Measurements from ENCODE around the gene DNAJB2.
"Not testable (repeated sequence)": the region's sequence is repeated elsewhere in the genome, so short reads cannot be mapped to it uniquely, and the experiment has no call there.

Gene DNAJB2

DNA sequence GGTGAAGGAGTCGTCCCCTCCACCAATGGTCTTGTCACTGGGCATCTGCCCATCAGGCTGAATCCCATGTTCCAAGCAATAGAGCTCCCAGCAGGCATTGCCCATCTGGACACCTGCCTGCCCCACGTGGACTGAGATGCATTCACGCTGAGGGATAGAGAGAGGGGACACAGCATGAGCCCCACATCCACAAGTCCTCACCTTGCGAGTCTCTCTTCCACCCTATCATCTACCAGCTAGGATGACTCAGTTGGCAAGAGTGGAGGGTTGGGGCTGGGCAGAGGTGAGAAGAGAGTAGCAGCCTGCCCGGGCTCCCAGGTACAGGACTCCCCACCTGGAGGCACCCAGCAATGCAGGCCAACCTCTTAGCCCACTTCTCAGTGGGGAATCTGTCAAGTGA lies 27.1 kb upstream of the DNAJB2 start:
- peak; percentile 58 for DNase-seq
- peak overlapping the region; percentile 97 for H3K27ac Mint-ChIP-seq
- H3K4me3 Mint-ChIP-seq: peak overlapping the region; percentile 95
- peaks cover 66% of the 10 kb centered on the region for H3K36me3 Mint-ChIP-seq (ENCODE audit: low read depth)
- peaks cover 78% of the 10 kb centered on the region for H3K4me1 Mint-ChIP-seq (ENCODE audit: low read depth)
- H3K9me3 Mint-ChIP-seq: no peaks in the 10 kb centered on the region
- H3K27me3 Mint-ChIP-seq: no peaks in the 10 kb centered on the region

DNA sequence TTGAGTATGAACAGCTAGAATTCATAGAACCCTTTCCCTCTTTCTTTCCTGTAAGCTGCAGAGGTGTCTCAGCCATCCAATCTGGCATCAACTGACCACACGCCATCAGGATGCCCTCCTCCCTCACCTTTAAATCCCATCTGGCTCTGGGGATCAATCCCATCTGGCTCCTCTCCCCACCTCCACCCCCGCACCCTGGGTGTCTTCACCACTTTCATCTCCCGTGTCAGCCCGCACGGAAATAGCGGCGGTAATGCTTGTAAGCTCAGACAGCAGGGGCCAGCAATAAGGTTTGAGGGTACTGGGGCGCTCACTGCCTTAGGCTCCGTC lies 26.6 kb upstream of the DNAJB2 start:
- no peaks in the 10 kb centered on the region for H3K27me3 Mint-ChIP-seq
- peaks cover 61% of the 10 kb centered on the region for H3K36me3 Mint-ChIP-seq (ENCODE audit: low read depth)
- H3K27ac Mint-ChIP-seq: peak overlapping the region; percentile 97
- DNase-seq: no peak
- peak overlapping the region; percentile 95 for H3K4me3 Mint-ChIP-seq
- H3K9me3 Mint-ChIP-seq: no peaks in the 10 kb centered on the region
- H3K4me1 Mint-ChIP-seq (ENCODE audit: low read depth): peaks cover 74% of the 10 kb centered on the region

DNA sequence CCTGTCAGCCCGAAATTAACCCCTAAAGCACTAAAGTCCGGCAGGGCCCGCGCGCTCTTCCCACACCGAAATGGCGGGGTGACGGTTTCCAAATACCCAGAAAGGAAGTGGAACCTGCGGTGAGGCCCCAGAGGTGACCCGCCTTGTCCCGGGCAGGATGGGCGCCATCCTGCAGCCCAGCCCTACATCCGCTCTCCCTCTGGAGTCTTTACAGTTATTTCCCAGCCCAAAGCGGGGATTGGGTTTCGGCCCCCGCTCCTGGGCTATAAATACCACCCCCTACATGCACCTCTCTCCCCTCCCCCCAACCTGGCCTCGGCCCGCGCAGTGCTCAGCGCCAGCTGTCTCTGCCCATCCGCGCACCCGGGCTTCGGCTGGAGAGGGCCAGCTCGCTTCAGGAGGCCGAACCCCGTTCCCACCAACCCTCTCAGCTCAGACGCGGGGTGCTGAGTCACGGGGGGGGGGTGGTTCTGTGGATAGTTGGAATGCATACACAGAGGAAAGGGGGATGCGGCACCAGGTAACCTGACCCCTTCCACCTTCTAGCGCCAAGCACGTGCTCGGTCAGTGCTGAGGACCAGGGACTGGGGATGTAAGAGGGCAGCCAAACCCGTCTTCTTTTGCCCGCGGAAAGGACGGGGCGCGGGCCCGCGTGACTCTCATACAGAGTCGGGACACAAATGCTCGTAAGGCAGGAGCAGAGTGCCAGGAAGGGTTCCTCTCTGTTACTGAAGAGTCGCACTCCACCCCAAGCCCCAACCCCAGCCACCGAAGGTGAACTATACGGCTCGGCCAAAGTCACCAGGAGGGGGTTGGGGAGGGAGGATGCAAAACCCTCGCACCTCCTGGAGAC lies 26.0 kb upstream of the DNAJB2 start, which contains the start of gene TUBA4B:
Gene TUBA4B (plus strand): TSS at position 344 of the 853 bp plus-strand sequence. CDS start 165 bp downstream, at position 509.
- peak; percentile 71 for DNase-seq
- H3K4me1 Mint-ChIP-seq (ENCODE audit: low read depth): peaks cover 68% of the 10 kb centered on the region
- H3K27ac Mint-ChIP-seq: peak within 1 kb of the TSS; percentile 99
- no peaks in the 10 kb centered on the region for H3K27me3 Mint-ChIP-seq
- peaks cover 55% of the 10 kb centered on the region for H3K36me3 Mint-ChIP-seq (ENCODE audit: low read depth)
- H3K9me3 Mint-ChIP-seq: no peaks in the 10 kb centered on the region
- peak within 1 kb of the TSS; percentile 95 for H3K4me3 Mint-ChIP-seq

DNA sequence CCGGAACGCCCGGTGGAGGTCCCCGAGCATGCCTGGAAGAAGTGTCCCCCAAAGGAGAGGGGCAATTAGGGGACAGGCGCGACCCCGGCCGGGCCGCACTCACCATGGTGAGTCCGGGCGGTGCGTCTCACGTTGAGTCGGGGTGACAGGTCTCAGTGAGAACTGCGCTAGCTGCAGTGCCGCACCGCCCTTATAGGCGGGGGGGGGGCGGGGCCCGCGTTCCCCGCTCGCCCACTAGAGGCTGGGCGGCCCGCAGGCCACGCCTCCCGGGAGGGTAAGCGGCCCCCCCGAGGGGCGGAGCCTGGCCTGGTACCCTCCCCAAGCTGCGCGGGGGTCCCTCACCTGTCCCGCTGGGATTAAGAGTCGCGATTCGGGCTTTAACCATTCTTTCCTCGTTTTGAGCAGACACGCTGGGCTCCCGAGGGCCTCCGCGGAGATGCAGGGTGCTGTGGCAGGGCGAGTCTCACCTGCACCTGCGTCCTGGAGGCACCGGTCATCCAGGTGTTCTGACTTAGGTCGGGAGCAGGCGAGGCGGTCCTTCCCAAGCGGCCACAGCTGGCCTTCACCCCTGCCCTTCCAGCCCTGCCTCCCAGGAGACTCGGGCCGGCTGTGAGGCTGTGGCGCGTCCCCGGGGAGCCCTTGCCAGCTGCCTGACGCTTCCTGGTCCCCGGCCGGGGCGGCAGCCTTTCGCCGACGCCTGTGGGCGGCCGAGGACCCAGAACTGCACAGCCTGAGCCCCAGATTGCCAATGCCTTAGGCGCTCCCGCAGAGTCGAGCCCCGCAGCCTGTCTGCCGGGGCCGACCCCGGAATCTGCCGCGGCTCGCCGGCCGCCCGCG lies 25.2 kb upstream of the DNAJB2 start, which contains the start of gene TUBA4A:
Gene TUBA4A (minus strand): TSS at position 166 of the 837 bp plus-strand sequence. CDS start 60 bp downstream, at position 106.
- peaks cover 59% of the 10 kb centered on the region for H3K4me1 Mint-ChIP-seq (ENCODE audit: low read depth)
- DNase-seq: peak; percentile 94
- H3K36me3 Mint-ChIP-seq (ENCODE audit: low read depth): peaks cover 47% of the 10 kb centered on the region
- no peaks in the 10 kb centered on the region for H3K9me3 Mint-ChIP-seq
- no peaks in the 10 kb centered on the region for H3K27me3 Mint-ChIP-seq
- peak within 1 kb of the TSS; percentile 99 for H3K27ac Mint-ChIP-seq
- H3K4me3 Mint-ChIP-seq: peak within 1 kb of the TSS; percentile 95

DNA sequence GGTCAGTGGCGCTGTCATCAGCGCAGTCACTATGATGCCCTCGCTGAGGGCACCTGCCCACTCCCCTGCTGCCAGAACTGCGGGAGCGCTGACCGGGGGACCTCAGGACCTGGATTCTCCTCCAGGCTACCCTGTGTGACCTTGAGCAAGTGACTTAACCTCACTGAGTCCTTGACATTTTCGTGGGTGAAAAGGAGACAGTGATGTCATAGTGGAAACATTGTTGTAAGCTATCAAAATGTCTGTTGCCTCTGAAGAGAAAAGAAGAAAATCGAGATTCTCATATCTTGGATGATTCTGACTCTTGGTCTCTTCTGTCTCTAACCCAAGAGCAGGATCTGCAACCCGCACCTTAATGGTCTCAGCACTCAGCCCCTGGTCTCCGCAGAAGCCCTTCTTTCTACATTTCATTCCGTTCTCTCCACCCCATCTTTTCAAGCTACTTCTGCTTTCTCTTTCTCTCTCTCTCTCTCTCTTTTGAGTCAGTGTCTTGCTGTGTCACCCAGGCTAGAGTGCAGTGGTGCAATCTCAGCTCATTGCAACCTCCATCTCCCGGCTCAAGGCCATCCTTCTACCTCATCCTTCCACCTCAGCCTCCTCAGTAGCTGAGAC lies 24.5 kb upstream of the DNAJB2 start:
- Mint-ChIP-seq H3K4me3 (peak overlapping the region; percentile 95), H3K27me3 (no peaks in the 10 kb centered on the region), H3K36me3 (ENCODE audit: low read depth) (peaks cover 40% of the 10 kb centered on the region), H3K9me3 (no peaks in the 10 kb centered on the region), H3K27ac (peak overlapping the region; percentile 99), H3K4me1 (ENCODE audit: low read depth) (peaks cover 52% of the 10 kb centered on the region)
- peak; percentile 78 for DNase-seq

DNA sequence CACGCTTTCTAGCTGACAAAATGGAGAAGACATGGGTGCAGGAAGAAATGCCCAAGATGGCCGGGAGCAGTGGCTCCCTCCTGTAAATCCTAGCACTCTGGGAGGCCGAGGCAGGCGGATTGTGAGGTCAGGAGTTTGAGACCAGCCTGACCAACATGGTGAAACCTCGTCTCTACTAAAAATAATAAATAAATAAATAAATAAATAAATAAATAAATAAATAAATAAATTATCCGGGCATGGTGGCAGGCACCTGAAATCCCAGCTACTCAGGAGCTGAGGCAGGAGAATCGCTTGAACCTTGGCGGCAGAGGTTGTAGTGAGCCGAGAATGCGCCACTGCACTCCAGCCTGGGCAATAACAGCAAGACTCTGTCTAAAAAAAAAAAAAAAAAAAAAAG lies 20.2 kb upstream of the DNAJB2 start:
- not testable (repeated sequence) for H3K27me3 Mint-ChIP-seq; H3K36me3 Mint-ChIP-seq (ENCODE audit: low read depth); DNase-seq; H3K4me3 Mint-ChIP-seq; H3K27ac Mint-ChIP-seq; H3K9me3 Mint-ChIP-seq
- peaks cover 20% of the 10 kb centered on the region for H3K4me1 Mint-ChIP-seq (ENCODE audit: low read depth)

DNA sequence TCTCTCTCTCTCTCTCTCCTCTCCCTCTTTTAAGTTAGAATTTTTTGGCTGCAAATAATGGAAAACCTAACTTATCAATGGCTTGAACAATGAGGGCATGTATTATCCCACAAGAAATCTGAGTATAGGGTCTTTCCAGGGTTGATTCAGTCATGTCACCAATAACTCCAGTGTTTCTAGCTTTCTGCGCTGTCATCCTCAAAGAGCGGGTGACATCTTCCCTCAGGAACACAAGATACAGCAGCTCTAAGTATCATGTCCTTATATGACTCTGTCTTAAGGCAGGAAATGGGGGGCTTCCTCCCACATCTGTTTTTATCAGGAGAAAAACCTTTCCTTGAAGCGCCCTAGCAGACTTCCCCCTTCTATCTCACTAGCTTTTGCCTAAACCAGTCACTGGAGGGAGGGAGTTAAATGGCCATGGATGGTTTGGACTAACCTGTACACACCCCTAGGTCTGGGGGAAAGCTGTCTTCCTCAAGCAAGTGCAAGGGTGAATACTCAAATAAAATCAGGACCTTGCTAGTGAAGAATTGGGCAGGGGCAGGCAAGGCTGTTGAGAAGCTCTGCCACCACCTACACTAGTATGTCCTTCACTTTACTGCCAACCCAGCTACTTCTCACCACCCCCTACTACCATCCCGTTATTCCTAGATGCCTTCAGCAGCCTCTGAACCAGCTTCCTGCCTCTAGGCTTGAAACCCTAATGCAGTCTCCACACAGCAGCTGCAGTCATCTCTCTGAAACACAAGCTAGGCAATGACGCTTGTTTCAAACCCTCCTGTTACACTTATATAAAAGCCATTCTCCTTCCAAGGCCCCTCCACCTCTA lies 17.9 kb upstream of the DNAJB2 start:
- H3K9me3 Mint-ChIP-seq: no peaks in the 10 kb centered on the region

DNA sequence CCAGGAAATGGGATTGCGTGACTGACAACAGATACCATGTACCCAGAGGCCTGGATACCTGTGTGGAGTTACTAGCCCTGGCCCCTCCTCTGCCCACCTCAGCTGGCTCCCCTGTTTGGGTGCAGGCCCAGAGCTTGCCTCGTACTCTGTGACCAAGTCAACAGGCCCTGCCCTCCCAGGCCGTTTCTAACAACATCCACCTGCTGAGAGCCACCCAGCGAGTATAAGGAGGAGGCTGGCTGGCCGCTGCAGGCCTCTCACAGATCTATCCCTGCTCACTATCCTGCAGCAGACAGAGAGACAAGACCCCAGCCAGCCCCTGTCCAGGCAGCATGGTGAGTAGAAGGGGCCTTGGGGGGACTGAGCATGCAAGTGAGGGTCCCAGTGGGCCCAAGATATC lies 12.9 kb upstream of the DNAJB2 start:
- H3K4me1 Mint-ChIP-seq (ENCODE audit: low read depth): no peaks in the 10 kb centered on the region
- no peaks in the 10 kb centered on the region for H3K9me3 Mint-ChIP-seq
- no peak overlapping the region for H3K4me3 Mint-ChIP-seq
- no peak overlapping the region for H3K27ac Mint-ChIP-seq
- no peak for DNase-seq
- H3K27me3 Mint-ChIP-seq: no peaks in the 10 kb centered on the region
- no peaks in the 10 kb centered on the region for H3K36me3 Mint-ChIP-seq (ENCODE audit: low read depth)

More for the DNA sequence above, 17.9 kb upstream of the DNAJB2 start:
- Mint-ChIP-seq H3K4me1 (ENCODE audit: low read depth) (peaks cover 2% of the 10 kb centered on the region), H3K4me3 (no peak overlapping the region), H3K27ac (no peak overlapping the region), H3K27me3 (no peaks in the 10 kb centered on the region), H3K36me3 (ENCODE audit: low read depth) (no peaks in the 10 kb centered on the region)
- DNase-seq: no peak

DNA sequence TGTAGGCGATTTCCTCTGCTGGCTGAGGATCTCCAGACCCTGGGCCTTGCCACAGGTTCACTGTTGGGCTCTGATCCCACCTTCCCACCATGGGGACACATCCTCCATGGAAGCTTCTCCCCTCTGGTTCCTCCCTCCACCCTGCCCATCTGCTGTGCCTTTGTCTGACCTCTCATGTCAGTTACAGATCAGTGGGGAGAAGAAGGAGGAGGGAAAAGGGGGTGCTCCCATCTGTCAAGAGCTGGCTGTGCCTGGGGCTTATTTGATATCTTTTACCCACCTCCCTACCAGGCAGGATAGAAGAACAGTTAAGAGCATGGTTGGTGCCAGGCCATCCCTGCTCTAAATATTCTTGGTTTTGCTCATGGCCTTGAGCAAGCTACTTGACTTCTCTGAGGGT lies 12.3 kb upstream of the DNAJB2 start:
- H3K9me3 Mint-ChIP-seq: no peaks in the 10 kb centered on the region
- H3K4me1 Mint-ChIP-seq (ENCODE audit: low read depth): no peaks in the 10 kb centered on the region
- H3K27me3 Mint-ChIP-seq: no peaks in the 10 kb centered on the region
- no peak overlapping the region for H3K4me3 Mint-ChIP-seq
- H3K27ac Mint-ChIP-seq: no peak overlapping the region
- no peak for DNase-seq
- H3K36me3 Mint-ChIP-seq (ENCODE audit: low read depth): no peaks in the 10 kb centered on the region

DNA sequence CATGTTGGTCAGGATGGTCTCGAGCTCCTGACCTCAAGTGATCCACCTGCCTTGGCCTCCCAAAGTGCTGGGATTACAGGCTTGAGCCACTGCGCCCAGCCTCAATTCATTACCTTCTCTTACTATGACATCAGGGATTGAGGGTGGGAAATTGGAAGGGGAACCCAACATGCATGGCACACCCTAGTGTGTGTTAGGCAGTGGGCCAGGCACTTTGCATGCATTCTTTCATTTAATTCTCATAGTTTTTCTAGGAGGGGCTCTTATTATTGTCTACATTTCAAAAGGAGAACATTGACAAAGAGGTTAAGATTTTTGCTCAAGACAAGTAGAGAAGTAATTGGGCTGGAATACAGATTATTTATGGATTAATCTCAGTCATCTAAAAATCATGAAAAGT lies 10.9 kb upstream of the DNAJB2 start:
- Mint-ChIP-seq H3K36me3 (ENCODE audit: low read depth) (no peaks in the 10 kb centered on the region), H3K4me3 (no peak overlapping the region)

DNA sequence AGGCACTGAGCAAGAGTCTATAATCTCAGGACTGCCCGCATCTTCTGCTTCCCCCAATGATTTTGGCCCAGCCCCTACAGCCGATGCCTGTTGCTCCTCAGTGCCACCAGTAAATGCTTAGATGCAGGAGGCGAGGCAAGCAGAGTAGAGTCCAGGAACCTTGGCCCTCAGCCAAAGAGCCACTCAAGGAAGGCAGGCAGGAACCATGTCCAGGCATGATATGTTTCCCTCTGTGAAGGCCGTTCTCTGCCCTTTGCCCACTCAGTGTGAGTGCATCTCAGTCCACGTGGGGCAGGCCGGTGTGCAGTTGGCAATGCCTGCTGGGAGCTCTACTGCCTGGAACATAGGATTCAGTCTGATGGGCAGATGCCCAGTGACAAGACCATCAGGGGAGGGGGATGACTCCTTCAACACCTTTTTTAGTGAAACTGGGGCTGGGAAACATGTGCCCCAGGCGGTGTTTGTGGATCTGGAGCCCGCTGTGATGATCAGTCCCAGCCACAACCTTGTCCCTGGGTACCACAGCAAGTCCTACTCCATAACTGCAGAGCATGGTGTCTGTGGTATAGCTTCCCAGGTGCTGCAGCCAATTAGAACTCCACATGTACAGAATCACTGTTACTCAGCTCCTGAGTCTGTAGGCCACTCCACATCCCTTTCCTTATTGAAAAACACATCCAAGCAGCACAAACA lies 9.7 kb upstream of the DNAJB2 start:
- no peak overlapping the region for H3K27ac Mint-ChIP-seq
- H3K4me1 Mint-ChIP-seq (ENCODE audit: low read depth): no peaks in the 10 kb centered on the region
- no peak for DNase-seq
- no peaks in the 10 kb centered on the region for H3K36me3 Mint-ChIP-seq (ENCODE audit: low read depth)
- no peaks in the 10 kb centered on the region for H3K27me3 Mint-ChIP-seq
- no peaks in the 10 kb centered on the region for H3K9me3 Mint-ChIP-seq
- no peak overlapping the region for H3K4me3 Mint-ChIP-seq

More for the DNA sequence above, 10.9 kb upstream of the DNAJB2 start:
- no peaks in the 10 kb centered on the region for H3K4me1 Mint-ChIP-seq (ENCODE audit: low read depth)
- H3K27me3 Mint-ChIP-seq: no peaks in the 10 kb centered on the region
- no peak overlapping the region for H3K27ac Mint-ChIP-seq
- no peaks in the 10 kb centered on the region for H3K9me3 Mint-ChIP-seq
- DNase-seq: no peak

DNA sequence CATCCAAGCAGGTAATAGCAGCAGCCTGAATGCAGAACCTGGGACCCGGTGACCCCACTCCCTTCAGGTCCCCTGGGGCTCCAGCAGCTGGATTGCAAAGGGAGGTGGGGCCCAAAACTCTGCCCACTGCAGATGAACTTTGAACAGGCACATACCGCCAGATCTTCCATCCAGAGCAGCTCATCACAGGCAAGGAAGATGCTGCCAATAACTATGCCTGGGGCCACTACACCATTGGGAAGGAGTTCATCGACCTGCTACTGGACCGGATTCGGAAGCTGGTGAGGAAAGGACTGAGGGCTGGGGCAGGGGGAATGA lies 9.2 kb upstream of the DNAJB2 start:
- Mint-ChIP-seq H3K27ac (no peak overlapping the region), H3K9me3 (no peaks in the 10 kb centered on the region), H3K36me3 (ENCODE audit: low read depth) (no peaks in the 10 kb centered on the region), H3K27me3 (no peaks in the 10 kb centered on the region), H3K4me3 (no peak overlapping the region), H3K4me1 (ENCODE audit: low read depth) (no peaks in the 10 kb centered on the region)
- no peak for DNase-seq

DNA sequence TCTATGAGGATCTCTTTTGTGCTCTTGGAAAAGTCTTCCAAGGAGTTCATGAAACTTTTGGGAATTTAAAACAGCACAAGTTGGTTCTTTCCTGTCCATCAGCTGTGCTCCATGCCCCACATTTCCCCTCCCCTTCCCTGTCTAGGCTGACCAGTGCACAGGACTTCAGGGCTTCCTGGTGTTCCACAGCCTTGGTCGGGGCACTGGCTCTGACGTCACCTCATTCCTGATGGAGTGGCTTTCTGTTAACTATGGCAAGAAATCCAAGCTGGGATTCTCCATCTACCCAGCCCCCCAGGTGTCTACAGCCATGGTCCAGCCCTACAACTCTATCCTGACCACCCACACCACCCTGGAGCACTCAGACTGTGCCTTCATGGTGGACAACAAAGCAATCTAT lies 8.1 kb upstream of the DNAJB2 start:
- Mint-ChIP-seq H3K27ac (no peak overlapping the region), H3K36me3 (ENCODE audit: low read depth) (no peaks in the 10 kb centered on the region), H3K9me3 (no peaks in the 10 kb centered on the region), H3K4me1 (ENCODE audit: low read depth) (no peaks in the 10 kb centered on the region), H3K4me3 (no peak overlapping the region), H3K27me3 (no peaks in the 10 kb centered on the region)
- no peak for DNase-seq

All from activated T-cell treated with anti-CD3 and anti-CD28 coated beads, Interleukin-2, amount 50 U/mL, for 24 hours (primary cell).